ENCODE data around the gene RFX5. TPM values are rescaled to one million over a fixed set of nuclear protein-coding genes. Genes with fewer than 3 reads are reported as not detected.

Gene RFX5
- total RNA-seq, 1 experiment from 2014 or later: 72.7 TPM

DNA sequence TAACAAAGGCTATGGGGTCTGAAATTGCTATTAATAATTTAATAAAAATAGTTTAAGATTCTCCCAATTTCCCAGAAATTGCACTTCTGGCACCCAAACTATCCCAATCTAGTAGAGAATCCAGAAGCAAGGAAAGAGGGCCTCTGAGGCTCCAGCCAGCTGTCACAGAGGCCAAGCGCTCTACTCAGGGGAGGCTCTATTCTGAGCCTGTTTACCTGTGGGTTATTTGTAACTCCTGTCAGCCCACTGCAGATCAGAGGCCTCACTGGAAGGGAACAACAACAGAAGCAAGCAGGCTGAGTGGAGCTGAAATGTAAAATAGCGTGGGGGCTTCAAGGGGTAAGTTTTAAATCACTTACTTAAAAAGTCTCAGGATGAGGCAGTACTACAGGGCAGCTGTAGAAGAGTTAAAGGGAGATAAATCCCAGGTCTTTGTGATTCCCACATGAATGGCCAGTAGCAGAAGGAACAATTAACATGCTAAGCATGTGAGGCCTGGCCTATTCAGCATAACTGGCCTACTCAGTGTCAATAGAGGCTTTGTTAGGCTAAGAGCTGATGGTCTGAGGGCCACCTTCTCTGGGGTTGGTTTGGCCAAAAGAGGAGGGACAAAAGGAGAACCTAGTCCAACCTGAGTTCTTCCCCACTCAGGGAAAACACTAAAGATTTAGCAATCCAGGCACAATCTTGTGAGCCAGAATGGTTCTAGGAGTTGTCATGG, 52.1 kb downstream of the RFX5 start:
- Histone ChIP-seq H3K9ac (ENCODE audit: extremely low read depth, insufficient read length, low read length) (no peak overlapping the region), H2BK15ac (ENCODE audit: low read depth, low read length) (no peak overlapping the region), H3K23me2 (ENCODE audit: insufficient read length, low read depth, low read length, poor library complexity, severe bottlenecking) (no peaks in the 10 kb centered on the region), H3K4me1 (ENCODE audit: insufficient read depth, low read length) (peaks cover 4% of the 10 kb centered on the region; the same call in 1 of the 2 replicates), H3K4me2 (ENCODE audit: insufficient read depth, insufficient read length, low read length) (peak overlapping the region; percentile 10), H4K8ac (replicated peaks; ENCODE audit: insufficient read length, low read depth, low read length) (no peak overlapping the region), H3K18ac (ENCODE audit: insufficient read length, low read depth, low read length) (peak overlapping the region; percentile 18), H3K79me2 (ENCODE audit: insufficient read depth, low read length) (no peaks in the 10 kb centered on the region), H2AK5ac (ENCODE audit: insufficient read length, low read length) (no peak overlapping the region), H3K27ac (ENCODE audit: insufficient read length, low read depth, low read length) (peak overlapping the region; percentile 64), H3K23ac (ENCODE audit: insufficient read length, low read depth, low read length) (no peak overlapping the region), H2BK12ac (ENCODE audit: insufficient read length, low read depth, low read length) (no peak overlapping the region), H3T11ph (ENCODE audit: low read length) (no peak overlapping the region), H3K56ac (ENCODE audit: insufficient read length, low read depth, low read length) (no peak overlapping the region), H2AFZ (ENCODE audit: low read length) (no peak overlapping the region), H3K79me1 (ENCODE audit: insufficient read depth, low read depth, low read length, poor library complexity, severe bottlenecking) (no peaks in the 10 kb centered on the region), H4K91ac (ENCODE audit: insufficient read length, low read depth, low read length) (no peak overlapping the region), H3K9me3 (ENCODE audit: control insufficient read depth, low read depth, low read length) (no peaks in the 10 kb centered on the region), H4K5ac (ENCODE audit: insufficient read length, low read depth, low read length) (no peak overlapping the region), H2BK20ac (ENCODE audit: low read depth, low read length, poor library complexity, severe bottlenecking) (no peak overlapping the region), H2BK120ac (ENCODE audit: low read depth, low read length, poor library complexity, severe bottlenecking) (no peak overlapping the region), H4K20me1 (ENCODE audit: control insufficient read depth, insufficient read depth, insufficient read length) (no peaks in the 10 kb centered on the region), H2BK5ac (ENCODE audit: insufficient read length, low read length) (no peak overlapping the region), H3K27me3 (ENCODE audit: insufficient read depth, low read length) (no peaks in the 10 kb centered on the region), H3K4ac (ENCODE audit: low read depth, low read length) (no peak overlapping the region), H3K14ac (ENCODE audit: insufficient read depth, low read length) (no peak overlapping the region)
- peaks cover 2% of the 10 kb centered on the region; the same call in 1 of the 2 replicates for H3K27me3 Mint-ChIP-seq (ENCODE audit: low read depth)
- peak; percentile 72 for DNase-seq
- H3K36me3 Mint-ChIP-seq (ENCODE audit: insufficient read depth in 1 of 3, low read depth in 3 of 3): peaks cover 34 to 77% (median 69%) of the 10 kb centered on the region in 3 experiments
- TF ChIP-seq, protein P1, sequence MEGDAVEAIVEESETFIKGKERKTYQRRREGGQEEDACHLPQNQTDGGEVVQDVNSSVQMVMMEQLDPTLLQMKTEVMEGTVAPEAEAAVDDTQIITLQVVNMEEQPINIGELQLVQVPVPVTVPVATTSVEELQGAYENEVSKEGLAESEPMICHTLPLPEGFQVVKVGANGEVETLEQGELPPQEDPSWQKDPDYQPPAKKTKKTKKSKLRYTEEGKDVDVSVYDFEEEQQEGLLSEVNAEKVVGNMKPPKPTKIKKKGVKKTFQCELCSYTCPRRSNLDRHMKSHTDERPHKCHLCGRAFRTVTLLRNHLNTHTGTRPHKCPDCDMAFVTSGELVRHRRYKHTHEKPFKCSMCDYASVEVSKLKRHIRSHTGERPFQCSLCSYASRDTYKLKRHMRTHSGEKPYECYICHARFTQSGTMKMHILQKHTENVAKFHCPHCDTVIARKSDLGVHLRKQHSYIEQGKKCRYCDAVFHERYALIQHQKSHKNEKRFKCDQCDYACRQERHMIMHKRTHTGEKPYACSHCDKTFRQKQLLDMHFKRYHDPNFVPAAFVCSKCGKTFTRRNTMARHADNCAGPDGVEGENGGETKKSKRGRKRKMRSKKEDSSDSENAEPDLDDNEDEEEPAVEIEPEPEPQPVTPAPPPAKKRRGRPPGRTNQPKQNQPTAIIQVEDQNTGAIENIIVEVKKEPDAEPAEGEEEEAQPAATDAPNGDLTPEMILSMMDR (conservative IDR thresholded peaks at IDR 0.05): no peak
- WGBS (ENCODE audit: extremely low coverage, insufficient read length, low lambda C conversion rate): no CpG with 5 or more reads among the region's 2 CpGs
- H3K4me3 Mint-ChIP-seq: peak overlapping the region; percentile 19 to 37; a peak in 4 of 5 replicates
- no peaks in the 10 kb centered on the region; a peak in 2 of 5 replicates for H3K9me3 Mint-ChIP-seq
- H3K4me1 Mint-ChIP-seq: peaks cover 33 to 48% of the 10 kb centered on the region in 2 experiments
- peak overlapping the region; percentile 84 to 99 (median 88) for H3K27ac Mint-ChIP-seq

All from H9 (cell line).